Stimulated activated CD8-positive, alpha-beta memory T cell treated with anti-CD3 and anti-CD28 coated beads, Interleukin-12 subunit alpha, Interleukin-12 subunit beta, amount 100 ng/mL, for 4 hours (primary cell): ENCODE data around the gene MED6.

Source experiments
- DNase-seq: peaks from one replicate; pipeline ENCODE4 v3.0.0-alpha.2; 2020; ENCODE audit warnings: low read depth

The MED6 gene

GRCh38 chr14:70600382-70601157, at the start of gene MED6:
TSS of gene MED6 (minus strand) at chr14:70600655. CDS start at chr14:70600637, 18 bp downstream.
- peak; percentile 80 for DNase-seq

GRCh38 chr14:70649803-70650202, 49.3 kb upstream of the MED6 start:
- DNase-seq = no peak

- no peak for DNase-seq
These were observed 47.9 kb upstream of the MED6 start for GRCh38 chr14:70648346-70648745.

- no peak for DNase-seq
These were observed 46.2 kb upstream of the MED6 start for GRCh38 chr14:70646705-70647104.

- no peak for DNase-seq
These were observed 45.4 kb upstream of the MED6 start for GRCh38 chr14:70645892-70646291.

GRCh38 chr14:70643967-70644366, 43.5 kb upstream of the MED6 start:
- DNase-seq = no peak

- no peak for DNase-seq
These were observed 42.1 kb upstream of the MED6 start for GRCh38 chr14:70642303-70643235.

GRCh38 chr14:70641548-70642302, 41.3 kb upstream of the MED6 start, which contains the start of gene TTC9:
TSS of gene TTC9 (plus strand) at chr14:70641916. CDS start at chr14:70642130, 214 bp downstream.
- DNase-seq = no peak

GRCh38 chr14:70640938-70641547, 40.6 kb upstream of the MED6 start:
- DNase-seq = no peak

GRCh38 chr14:70638416-70638815, 38.0 kb upstream of the MED6 start:
- DNase-seq = no peak

- no peak for DNase-seq
These were observed 35.6 kb upstream of the MED6 start for GRCh38 chr14:70635971-70636595.

- no peak for DNase-seq
These were observed 31.5 kb upstream of the MED6 start for GRCh38 chr14:70631948-70632347.

GRCh38 chr14:70624972-70625371, 24.5 kb upstream of the MED6 start:
- no peak for DNase-seq

- no peak for DNase-seq
These were observed 21.8 kb upstream of the MED6 start for GRCh38 chr14:70622111-70622712.

- no peak for DNase-seq
These were observed 19.3 kb upstream of the MED6 start for GRCh38 chr14:70619708-70620107.

GRCh38 chr14:70618314-70618713, 17.9 kb upstream of the MED6 start:
- DNase-seq = no peak

- no peak for DNase-seq
These were observed 16.2 kb upstream of the MED6 start for GRCh38 chr14:70616646-70617045.

GRCh38 chr14:70611216-70611615, 10.8 kb upstream of the MED6 start:
- DNase-seq = no peak

- no peak for DNase-seq
These were observed 1.8 kb upstream of the MED6 start for GRCh38 chr14:70602254-70602653.

GRCh38 chr14:70601162-70601561, 707 bp upstream of the MED6 start:
- no peak for DNase-seq

- DNase-seq = no peak
These were observed 1.1 kb downstream of the MED6 start for GRCh38 chr14:70599345-70599744.
